Measurements from ENCODE around the gene PPIL4. TPM values are rescaled to one million over a fixed set of nuclear protein-coding genes. Genes with fewer than 3 reads are reported as not detected.
"Not testable (repeated sequence)": the region's sequence is repeated elsewhere in the genome, so short reads cannot be mapped to it uniquely, and the experiment has no call there.

Gene PPIL4
- total RNA-seq, 1 donor from 2014 or later = 26.8 TPM

DNA sequence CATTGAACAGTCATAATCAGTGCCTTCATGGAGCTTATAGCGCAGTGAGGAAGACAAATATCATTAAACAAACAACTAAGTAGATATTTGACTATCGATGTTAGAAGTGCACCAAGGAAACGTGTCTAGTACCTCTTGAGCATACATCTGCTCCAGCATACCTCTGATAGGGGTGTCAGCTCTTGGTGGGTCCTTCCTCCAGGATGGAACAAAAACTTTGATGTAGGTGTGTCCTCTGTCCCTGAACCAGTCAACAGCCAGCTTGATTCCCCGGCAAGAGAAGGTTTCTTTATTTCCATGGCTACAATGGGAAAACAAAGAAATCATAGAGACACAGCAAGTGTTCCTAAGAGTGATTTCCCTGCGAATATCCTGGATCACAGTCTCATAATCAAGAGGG lies 84.2 kb downstream of the PPIL4 start:
- TF ChIP-seq, protein P1, sequence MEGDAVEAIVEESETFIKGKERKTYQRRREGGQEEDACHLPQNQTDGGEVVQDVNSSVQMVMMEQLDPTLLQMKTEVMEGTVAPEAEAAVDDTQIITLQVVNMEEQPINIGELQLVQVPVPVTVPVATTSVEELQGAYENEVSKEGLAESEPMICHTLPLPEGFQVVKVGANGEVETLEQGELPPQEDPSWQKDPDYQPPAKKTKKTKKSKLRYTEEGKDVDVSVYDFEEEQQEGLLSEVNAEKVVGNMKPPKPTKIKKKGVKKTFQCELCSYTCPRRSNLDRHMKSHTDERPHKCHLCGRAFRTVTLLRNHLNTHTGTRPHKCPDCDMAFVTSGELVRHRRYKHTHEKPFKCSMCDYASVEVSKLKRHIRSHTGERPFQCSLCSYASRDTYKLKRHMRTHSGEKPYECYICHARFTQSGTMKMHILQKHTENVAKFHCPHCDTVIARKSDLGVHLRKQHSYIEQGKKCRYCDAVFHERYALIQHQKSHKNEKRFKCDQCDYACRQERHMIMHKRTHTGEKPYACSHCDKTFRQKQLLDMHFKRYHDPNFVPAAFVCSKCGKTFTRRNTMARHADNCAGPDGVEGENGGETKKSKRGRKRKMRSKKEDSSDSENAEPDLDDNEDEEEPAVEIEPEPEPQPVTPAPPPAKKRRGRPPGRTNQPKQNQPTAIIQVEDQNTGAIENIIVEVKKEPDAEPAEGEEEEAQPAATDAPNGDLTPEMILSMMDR (IDR thresholded peaks at IDR 0.05; ENCODE audit: partially characterized antibody, unreplicated experiment) = no peak
- Mint-ChIP-seq H3K27me3 (ENCODE audit: unreplicated experiment) (peaks cover 4% of the 10 kb centered on the region), H3K4me1 (ENCODE audit: low read depth, unreplicated experiment) (no peaks in the 10 kb centered on the region), H3K27ac (ENCODE audit: unreplicated experiment) (no peak overlapping the region), H3K4me3 (ENCODE audit: unreplicated experiment) (no peak overlapping the region), H3K36me3 (ENCODE audit: unreplicated experiment) (no peaks in the 10 kb centered on the region), H3K9me3 (ENCODE audit: unreplicated experiment) (peaks cover 4% of the 10 kb centered on the region)
- DNase-seq = no peak

- not testable (repeated sequence) for DNase-seq; H3K36me3 Mint-ChIP-seq (ENCODE audit: unreplicated experiment); H3K9me3 Mint-ChIP-seq (ENCODE audit: unreplicated experiment); H3K4me1 Mint-ChIP-seq (ENCODE audit: low read depth, unreplicated experiment); H3K27ac Mint-ChIP-seq (ENCODE audit: unreplicated experiment); H3K27me3 Mint-ChIP-seq (ENCODE audit: unreplicated experiment); H3K4me3 Mint-ChIP-seq (ENCODE audit: unreplicated experiment)
These were observed 85.6 kb downstream of the PPIL4 start for GRCh38 chr6:149460249-149460648.

DNA sequence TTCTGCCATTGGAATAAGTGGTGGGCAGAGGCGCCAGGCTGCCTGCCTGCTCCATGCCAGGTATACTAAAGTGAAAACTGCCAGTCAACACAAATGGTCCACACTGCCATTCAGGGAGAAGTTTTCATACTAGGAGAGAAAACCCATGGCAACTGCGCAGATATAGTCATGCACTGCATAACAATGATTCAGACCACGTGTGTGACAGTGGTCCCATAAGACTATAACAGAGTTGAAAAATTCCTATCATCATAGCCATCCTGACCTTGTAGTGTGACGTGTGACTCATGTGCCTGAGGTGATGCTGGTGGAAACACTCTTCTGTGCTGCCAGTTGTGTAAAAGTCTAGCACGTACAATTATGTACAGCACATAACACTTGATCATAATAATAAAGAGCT lies 86.1 kb downstream of the PPIL4 start:
- Mint-ChIP-seq H3K9me3 (ENCODE audit: unreplicated experiment) (peaks cover 6% of the 10 kb centered on the region), H3K36me3 (ENCODE audit: unreplicated experiment) (no peaks in the 10 kb centered on the region), H3K27me3 (ENCODE audit: unreplicated experiment) (peaks cover 3% of the 10 kb centered on the region), H3K4me1 (ENCODE audit: low read depth, unreplicated experiment) (no peaks in the 10 kb centered on the region), H3K4me3 (ENCODE audit: unreplicated experiment) (no peak overlapping the region), H3K27ac (ENCODE audit: unreplicated experiment) (no peak overlapping the region)
- TF ChIP-seq, protein P1 (IDR thresholded peaks at IDR 0.05; ENCODE audit: partially characterized antibody, unreplicated experiment) = no peak
- no peak for DNase-seq

GRCh38 chr6:149458806-149459205 lies 87.0 kb downstream of the PPIL4 start:
- TF ChIP-seq, protein P1 (IDR thresholded peaks at IDR 0.05; ENCODE audit: partially characterized antibody, unreplicated experiment) = no peak
- Mint-ChIP-seq H3K4me3 (ENCODE audit: unreplicated experiment) (no peak overlapping the region), H3K27ac (ENCODE audit: unreplicated experiment) (no peak overlapping the region), H3K4me1 (ENCODE audit: low read depth, unreplicated experiment) (no peaks in the 10 kb centered on the region), H3K36me3 (ENCODE audit: unreplicated experiment) (no peaks in the 10 kb centered on the region), H3K9me3 (ENCODE audit: unreplicated experiment) (peaks cover 6% of the 10 kb centered on the region), H3K27me3 (ENCODE audit: unreplicated experiment) (peaks cover 3% of the 10 kb centered on the region)
- DNase-seq = no peak

DNA sequence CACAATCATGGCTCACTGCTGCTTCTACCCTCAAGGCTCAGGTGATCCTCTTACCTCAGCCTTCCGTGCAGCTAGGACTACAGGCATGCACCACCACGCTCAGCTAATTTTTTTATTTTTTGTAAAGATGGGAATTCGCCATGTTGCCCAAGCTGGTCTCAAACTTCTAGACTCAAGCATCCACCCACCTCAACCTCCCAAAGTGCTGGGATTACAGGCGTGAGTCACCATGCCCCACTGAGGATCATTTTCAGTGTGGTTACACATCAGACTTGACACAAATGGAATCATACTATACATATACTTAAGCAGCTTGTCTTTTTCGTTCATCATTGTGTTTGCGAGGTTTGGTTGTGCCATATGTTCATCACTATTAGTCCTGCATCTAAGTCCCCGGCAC lies 87.6 kb downstream of the PPIL4 start:
- DNase-seq = no peak
- Mint-ChIP-seq H3K4me3 (ENCODE audit: unreplicated experiment) (no peak overlapping the region), H3K27me3 (ENCODE audit: unreplicated experiment) (peaks cover 6% of the 10 kb centered on the region), H3K36me3 (ENCODE audit: unreplicated experiment) (no peaks in the 10 kb centered on the region), H3K9me3 (ENCODE audit: unreplicated experiment) (peaks cover 6% of the 10 kb centered on the region), H3K4me1 (ENCODE audit: low read depth, unreplicated experiment) (no peaks in the 10 kb centered on the region), H3K27ac (ENCODE audit: unreplicated experiment) (no peak overlapping the region)
- TF ChIP-seq, protein P1 (IDR thresholded peaks at IDR 0.05; ENCODE audit: partially characterized antibody, unreplicated experiment) = no peak
